Measurements from ENCODE around the gene CACNG1.
"Not testable (repeated sequence)": the region's sequence is repeated elsewhere in the genome, so short reads cannot be mapped to it uniquely, and the experiment has no call there.

- not testable (repeated sequence) for TF ChIP-seq CTCF, POLR2A (IDR thresholded peaks at IDR 0.05)
These were observed 3.2 kb upstream of the CACNG1 start for GRCh38 chr17:67041119-67041518.

All from heart left ventricle (tissue), 13 donors.